HG02852 (cell line): Measurements from ENCODE around the gene ETNK1.

ENCODE experiments used
- ATAC-seq: cut with Tn5 transposase; IDR thresholded peaks from one replicate; pipeline ENCODE4 v1.9.1; 2021; ENCODE audit warnings: mild to moderate bottlenecking, moderate library complexity; ENCODE audit not compliant: unreplicated experiment

The ETNK1 gene

GRCh38 chr12:22731236-22731635 lies 106.3 kb downstream of the ETNK1 start:
- ATAC-seq: no peak

- no peak for ATAC-seq
Measured at GRCh38 chr12:22733756-22734155, 108.8 kb downstream of the ETNK1 start.

- no peak for ATAC-seq
Measured at GRCh38 chr12:22738945-22739344, 114.0 kb downstream of the ETNK1 start.
